ENCODE data around the gene MED15. TPM values are rescaled to one million over a fixed set of nuclear protein-coding genes. Genes with fewer than 3 reads are reported as not detected.
"Not testable (repeated sequence)": the region's sequence is repeated elsewhere in the genome, so short reads cannot be mapped to it uniquely, and the experiment has no call there.

The MED15 gene
- total RNA-seq, 1 donor from 2014 or later = 104 TPM

DNA sequence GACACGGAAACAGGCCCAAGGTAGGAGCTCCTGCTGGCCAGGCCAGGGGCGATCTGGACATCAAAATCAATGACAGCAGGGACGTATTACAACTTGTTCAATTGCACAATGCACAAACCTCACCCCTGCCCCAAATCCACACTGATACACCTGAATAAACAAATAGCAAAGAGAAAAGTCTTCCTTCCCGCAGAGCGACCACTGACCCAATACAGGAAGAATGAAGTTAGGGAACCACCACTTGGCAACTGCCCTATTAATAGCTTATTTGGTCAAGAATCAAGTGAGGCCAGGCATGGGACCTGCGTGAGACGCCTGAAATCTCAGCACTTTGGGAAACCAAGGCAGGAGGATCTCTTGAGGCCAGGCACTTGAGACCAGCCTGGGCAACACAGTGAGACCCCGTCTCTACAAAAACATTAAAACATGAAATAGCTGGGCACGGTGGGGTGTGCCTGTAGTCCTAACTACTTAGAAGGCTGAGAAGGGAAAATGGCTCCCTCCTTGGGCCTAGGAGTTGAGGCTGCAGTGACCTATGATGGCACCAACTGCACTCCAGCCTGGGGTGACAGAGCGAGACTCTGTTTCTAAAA lies 109.1 kb downstream of the MED15 start:
- H3K27me3 Mint-ChIP-seq (ENCODE audit: unreplicated experiment) = peaks cover 6% of the 10 kb centered on the region
- H3K36me3 Mint-ChIP-seq (ENCODE audit: unreplicated experiment) = no peaks in the 10 kb centered on the region
- H3K4me3 Mint-ChIP-seq (ENCODE audit: unreplicated experiment) = no peak overlapping the region
- peak overlapping the region; percentile 45 for H3K27ac Mint-ChIP-seq (ENCODE audit: unreplicated experiment)
- no peak for DNase-seq (ENCODE audit: extremely low spot score, unreplicated experiment)
- H3K9me3 Mint-ChIP-seq (ENCODE audit: unreplicated experiment) = no peaks in the 10 kb centered on the region
- TF ChIP-seq, protein P1, sequence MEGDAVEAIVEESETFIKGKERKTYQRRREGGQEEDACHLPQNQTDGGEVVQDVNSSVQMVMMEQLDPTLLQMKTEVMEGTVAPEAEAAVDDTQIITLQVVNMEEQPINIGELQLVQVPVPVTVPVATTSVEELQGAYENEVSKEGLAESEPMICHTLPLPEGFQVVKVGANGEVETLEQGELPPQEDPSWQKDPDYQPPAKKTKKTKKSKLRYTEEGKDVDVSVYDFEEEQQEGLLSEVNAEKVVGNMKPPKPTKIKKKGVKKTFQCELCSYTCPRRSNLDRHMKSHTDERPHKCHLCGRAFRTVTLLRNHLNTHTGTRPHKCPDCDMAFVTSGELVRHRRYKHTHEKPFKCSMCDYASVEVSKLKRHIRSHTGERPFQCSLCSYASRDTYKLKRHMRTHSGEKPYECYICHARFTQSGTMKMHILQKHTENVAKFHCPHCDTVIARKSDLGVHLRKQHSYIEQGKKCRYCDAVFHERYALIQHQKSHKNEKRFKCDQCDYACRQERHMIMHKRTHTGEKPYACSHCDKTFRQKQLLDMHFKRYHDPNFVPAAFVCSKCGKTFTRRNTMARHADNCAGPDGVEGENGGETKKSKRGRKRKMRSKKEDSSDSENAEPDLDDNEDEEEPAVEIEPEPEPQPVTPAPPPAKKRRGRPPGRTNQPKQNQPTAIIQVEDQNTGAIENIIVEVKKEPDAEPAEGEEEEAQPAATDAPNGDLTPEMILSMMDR (IDR thresholded peaks at IDR 0.05) = no peak
- peaks cover 19% of the 10 kb centered on the region for H3K4me1 Mint-ChIP-seq (ENCODE audit: unreplicated experiment)

DNA sequence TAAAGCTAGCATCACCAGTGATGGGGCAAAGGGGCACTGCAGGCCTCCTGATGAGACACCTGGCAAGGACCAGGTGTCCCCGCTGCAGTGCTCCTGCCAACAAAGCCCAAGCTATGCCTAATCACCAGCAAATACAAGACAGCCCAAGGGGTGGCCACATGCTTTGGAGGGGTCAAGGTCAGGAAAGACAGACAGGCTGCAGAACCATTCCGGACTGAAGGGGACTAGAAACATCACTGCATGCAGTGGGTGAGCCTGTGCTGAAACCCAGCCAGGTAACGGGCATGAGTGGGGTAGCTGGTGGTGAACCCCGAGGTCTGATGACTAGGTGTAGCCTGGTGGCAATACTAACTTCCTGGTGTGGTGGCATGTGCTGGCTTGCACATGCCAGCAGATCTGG lies 111.1 kb downstream of the MED15 start:
- TF ChIP-seq, protein P1 (IDR thresholded peaks at IDR 0.05) = no peak
- no peak for DNase-seq (ENCODE audit: extremely low spot score, unreplicated experiment)
- H3K4me1 Mint-ChIP-seq (ENCODE audit: unreplicated experiment) = peaks cover 19% of the 10 kb centered on the region
- H3K36me3 Mint-ChIP-seq (ENCODE audit: unreplicated experiment) = no peaks in the 10 kb centered on the region
- no peaks in the 10 kb centered on the region for H3K9me3 Mint-ChIP-seq (ENCODE audit: unreplicated experiment)
- H3K27me3 Mint-ChIP-seq (ENCODE audit: unreplicated experiment) = peaks cover 5% of the 10 kb centered on the region
- H3K27ac Mint-ChIP-seq (ENCODE audit: unreplicated experiment) = no peak overlapping the region
- H3K4me3 Mint-ChIP-seq (ENCODE audit: unreplicated experiment) = no peak overlapping the region

DNA sequence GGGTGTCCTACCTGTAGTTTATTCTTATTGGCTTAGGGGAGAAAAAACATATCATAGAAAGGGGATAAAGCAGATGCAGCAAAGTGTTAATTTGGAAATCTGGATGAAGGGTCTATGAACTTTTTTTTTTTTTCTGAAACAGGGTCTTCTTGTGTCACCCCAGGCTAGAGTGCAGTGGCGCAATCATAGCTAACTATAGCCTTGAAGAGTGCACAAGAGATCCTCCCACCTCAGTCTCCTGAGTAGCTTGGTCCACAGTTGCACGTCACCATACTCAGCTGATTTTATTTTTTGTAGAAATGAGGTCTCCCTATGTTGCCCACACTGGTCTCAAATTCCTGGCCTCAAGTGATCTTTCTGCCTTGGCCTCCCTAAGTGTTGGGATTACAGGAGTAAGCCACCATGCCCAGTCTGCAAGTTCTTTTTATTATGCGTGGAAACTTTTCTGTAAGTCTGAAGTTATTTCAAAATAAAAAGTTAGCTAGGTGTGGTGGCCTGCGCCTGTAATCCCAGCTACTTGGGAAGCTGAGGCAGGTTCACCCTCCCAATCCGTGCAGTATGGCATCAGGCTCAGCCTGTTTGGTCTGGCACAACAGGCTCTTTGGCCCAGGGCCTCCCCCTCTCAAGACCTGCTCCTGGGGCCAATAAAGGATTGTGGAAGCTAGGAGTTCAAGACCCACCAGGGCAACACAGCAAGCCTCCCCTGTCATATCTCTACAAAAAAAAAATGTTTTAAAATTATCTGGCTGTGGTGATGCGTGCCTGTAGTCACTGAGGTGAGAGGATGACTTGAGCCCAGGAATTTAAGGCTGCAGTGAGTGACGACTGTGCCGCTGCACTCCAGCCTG lies 111.9 kb downstream of the MED15 start:
- Mint-ChIP-seq H3K9me3 (ENCODE audit: unreplicated experiment) (no peaks in the 10 kb centered on the region), H3K4me3 (ENCODE audit: unreplicated experiment) (no peak overlapping the region), H3K4me1 (ENCODE audit: unreplicated experiment) (peaks cover 19% of the 10 kb centered on the region), H3K27me3 (ENCODE audit: unreplicated experiment) (peaks cover 4% of the 10 kb centered on the region), H3K27ac (ENCODE audit: unreplicated experiment) (no peak overlapping the region), H3K36me3 (ENCODE audit: unreplicated experiment) (no peaks in the 10 kb centered on the region)
- no peak for DNase-seq (ENCODE audit: extremely low spot score, unreplicated experiment)
- TF ChIP-seq, protein P1 (IDR thresholded peaks at IDR 0.05) = no peak

DNA sequence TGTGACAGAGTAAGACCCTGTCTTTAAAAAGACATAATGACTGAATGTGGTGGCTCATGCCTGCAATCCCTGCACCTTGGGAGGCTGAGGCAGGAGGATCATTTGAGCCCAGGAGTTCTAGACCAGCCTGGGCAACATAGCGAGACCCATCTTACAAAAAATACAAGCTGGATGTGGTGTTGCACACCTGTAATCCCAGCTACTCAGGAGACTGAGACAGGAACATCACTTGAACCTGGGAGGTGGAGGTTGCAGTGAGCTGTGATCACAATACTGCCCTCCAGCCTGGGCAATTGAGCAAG lies 112.4 kb downstream of the MED15 start:
- not testable (repeated sequence) for H3K27ac Mint-ChIP-seq (ENCODE audit: unreplicated experiment); DNase-seq (ENCODE audit: extremely low spot score, unreplicated experiment); H3K27me3 Mint-ChIP-seq (ENCODE audit: unreplicated experiment); H3K36me3 Mint-ChIP-seq (ENCODE audit: unreplicated experiment); H3K9me3 Mint-ChIP-seq (ENCODE audit: unreplicated experiment); H3K4me3 Mint-ChIP-seq (ENCODE audit: unreplicated experiment)
- peaks cover 19% of the 10 kb centered on the region for H3K4me1 Mint-ChIP-seq (ENCODE audit: unreplicated experiment)

DNA sequence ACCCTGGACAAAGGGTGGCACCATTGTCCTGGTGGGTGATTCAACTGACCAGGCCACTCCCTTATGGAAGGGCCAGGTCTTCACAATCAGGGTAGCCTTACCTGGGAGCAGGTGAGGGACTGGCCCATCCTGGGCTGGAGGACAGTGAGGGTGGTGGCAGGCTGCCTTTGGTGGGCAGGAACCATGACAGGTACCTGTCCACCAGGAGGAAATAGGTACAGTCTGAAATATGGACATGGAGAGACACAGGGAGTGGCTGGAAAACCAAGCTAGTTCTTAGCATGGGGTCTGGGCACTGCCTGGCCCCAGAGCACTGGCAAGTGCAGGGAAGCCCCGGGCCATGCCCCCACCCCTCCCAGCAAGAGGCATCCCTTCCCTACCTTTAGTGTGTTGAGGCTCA lies 113.8 kb downstream of the MED15 start:
- Mint-ChIP-seq H3K9me3 (ENCODE audit: unreplicated experiment) (no peaks in the 10 kb centered on the region), H3K4me3 (ENCODE audit: unreplicated experiment) (no peak overlapping the region), H3K27me3 (ENCODE audit: unreplicated experiment) (peaks cover 16% of the 10 kb centered on the region), H3K27ac (ENCODE audit: unreplicated experiment) (no peak overlapping the region), H3K36me3 (ENCODE audit: unreplicated experiment) (no peaks in the 10 kb centered on the region), H3K4me1 (ENCODE audit: unreplicated experiment) (peaks cover 11% of the 10 kb centered on the region)
- TF ChIP-seq, protein P1 (IDR thresholded peaks at IDR 0.05) = no peak
- DNase-seq (ENCODE audit: extremely low spot score, unreplicated experiment) = no peak

Measured in osteocyte (in vitro differentiated cells).